IMR-90 (cell line): Measurements from ENCODE around the gene SYNGR1. TPM values are rescaled to one million over a fixed set of nuclear protein-coding genes. Genes with fewer than 3 reads are reported as not detected.

Experiments
- ATAC-seq: fragments of 200-7000 bp; cut with Tn5 transposase; 2 replicates; pipeline ENCODE4 v1.9.1; 2020; ENCODE audit warnings: low read depth, mild to moderate bottlenecking, moderate library complexity
- BruUV-seq: library from RNA; stranded (reverse); fragments of 400-500 nt; replicated peaks from 2 replicates; lab custom pipeline; 2021; lab: Mats Ljungman, UMichigan
- CTCF ChIA-PET: fragments of 300-600 bp; formaldehyde crosslinking; extraction: SDS; loops from one replicate; lab custom pipeline; 2021; ENCODE audit warnings: antibody characterized with exemption; lab: Yijun Ruan, JAX
- POLR2A ChIA-PET: fragments of 300-600 bp; sonication (Branson Sonifier 250); formaldehyde crosslinking; loops from one replicate; lab custom pipeline; 2022; ENCODE audit warnings: antibody characterized with exemption; ENCODE audit not compliant: unreplicated experiment; lab: Charles Lee
- DNase-seq: peaks from one replicate; pipeline ENCODE4 v3.0.0; 2013
- H2AFZ ChIP-seq: replicated peaks from 2 replicates; pipeline ENCODE3; 2013; ENCODE audit warnings: low read length, mild to moderate bottlenecking; ENCODE audit not compliant: poor library complexity
- H2AK5ac ChIP-seq: 2 replicates; pipeline ENCODE4 v1.6.1; 2013; ENCODE audit warnings: low read depth, low read length, inconsistent platforms
- H2AK9ac ChIP-seq: replicated peaks from 2 replicates; pipeline ENCODE3; 2013; ENCODE audit warnings: mild to moderate bottlenecking, low read depth, low read length, moderate library complexity; ENCODE audit not compliant: poor library complexity
- H2BK120ac ChIP-seq: 2 replicates; pipeline ENCODE4 v1.6.1; 2013; ENCODE audit warnings: low read depth, low read length, inconsistent platforms
- H2BK15ac ChIP-seq: 3 replicates; pipeline ENCODE4 v1.6.1; 2013; ENCODE audit warnings: low read depth, low read length, inconsistent platforms
- H2BK20ac ChIP-seq: 2 replicates; pipeline ENCODE4 v1.6.1; 2013; ENCODE audit warnings: low read depth, mild to moderate bottlenecking, inconsistent platforms, low read length, moderate library complexity
- H2BK5ac ChIP-seq: 2 replicates; pipeline ENCODE4 v1.6.1; 2013; ENCODE audit warnings: mild to moderate bottlenecking, low read depth, low read length, inconsistent platforms; ENCODE audit not compliant: poor library complexity, severe bottlenecking
- H3K14ac ChIP-seq: replicated peaks from 2 replicates; pipeline ENCODE4 v1.6.1; 2013; ENCODE audit warnings: low read depth, low read length, inconsistent platforms
- H3K18ac ChIP-seq: 2 replicates; pipeline ENCODE4 v1.6.1; 2013; ENCODE audit warnings: low read depth, low read length, control low read depth
- H3K23ac ChIP-seq: 2 replicates; pipeline ENCODE4 v1.6.1; 2013; ENCODE audit warnings: low read depth, low read length, inconsistent platforms
- H3K27ac ChIP-seq: 2 replicates; pipeline ENCODE4 v1.5.1; 2013; ENCODE audit warnings: mild to moderate bottlenecking, control low read depth, low read length; ENCODE audit not compliant: insufficient read depth
- H3K27me3 ChIP-seq: 2 replicates; pipeline ENCODE4 v1.6.1; 2013; ENCODE audit warnings: low read length; ENCODE audit not compliant: control insufficient read depth, insufficient read depth
- H3K36me3 ChIP-seq: 2 replicates; pipeline ENCODE4 v1.6.1; 2013; ENCODE audit warnings: low read length, mixed read lengths; ENCODE audit not compliant: control insufficient read depth, insufficient read depth
- H3K4ac ChIP-seq: 2 replicates; pipeline ENCODE4 v1.6.1; 2013; ENCODE audit warnings: low read depth, low read length, inconsistent platforms
- H3K4me1 ChIP-seq: 2 replicates; pipeline ENCODE4 v1.6.1; 2013; ENCODE audit warnings: low read length, mixed read lengths; ENCODE audit not compliant: control insufficient read depth, insufficient read depth
- H3K4me2 ChIP-seq: 2 replicates; pipeline ENCODE4 v1.6.1; 2013; ENCODE audit warnings: low read depth, mild to moderate bottlenecking, control low read depth, low read length, moderate library complexity
- H3K4me3 ChIP-seq: 2 replicates; pipeline ENCODE4 v1.5.1; 2013; ENCODE audit warnings: low read depth, mild to moderate bottlenecking, control low read depth, low read length, moderate library complexity; ENCODE audit not compliant: insufficient read depth
- H3K56ac ChIP-seq: 2 replicates; pipeline ENCODE4 v1.6.1; 2013; ENCODE audit warnings: low read length, inconsistent platforms; ENCODE audit not compliant: insufficient read depth; ENCODE audit errors: extremely low read depth
- H3K79me1 ChIP-seq, 2 experiments: 2 replicates each; pipeline ENCODE4 v1.6.1; 2013; ENCODE audit warnings: low read length in 2 of 2, inconsistent platforms in 1 of 2, low read depth in 1 of 2
- H3K9ac ChIP-seq: 2 replicates; pipeline ENCODE4 v1.6.1; 2013; ENCODE audit warnings: low read depth, low read length, control low read depth
- H3K9me1 ChIP-seq: 2 replicates; pipeline ENCODE4 v1.6.1; 2013; ENCODE audit warnings: low read length, inconsistent platforms; ENCODE audit not compliant: insufficient read depth
- H3K9me3 ChIP-seq: 2 replicates; pipeline ENCODE4 v1.6.1; 2013; ENCODE audit warnings: low read length; ENCODE audit not compliant: control insufficient read depth, insufficient read depth
- H4K20me1 ChIP-seq: 2 replicates; pipeline ENCODE4 v1.6.1; 2013; ENCODE audit warnings: low read length, inconsistent platforms; ENCODE audit not compliant: insufficient read depth
- H4K5ac ChIP-seq: 2 replicates; pipeline ENCODE4 v1.6.1; 2013; ENCODE audit warnings: mild to moderate bottlenecking, low read depth, low read length, control low read depth
- H4K8ac ChIP-seq, 2 experiments: 2 replicates each; pipeline ENCODE4 v1.6.1; 2013; ENCODE audit warnings: low read depth in 2 of 2, low read length in 2 of 2, control low read depth in 1 of 2, inconsistent platforms in 1 of 2
- H4K91ac ChIP-seq: 2 replicates; pipeline ENCODE4 v1.6.1; 2013; ENCODE audit warnings: low read depth, low read length, inconsistent platforms; ENCODE audit not compliant: insufficient read depth
- BHLHE40 ChIP-seq: fragments of 150-350 bp; IDR thresholded peaks from 2 replicates; pipeline ENCODE4 v1.6.1; 2016; ENCODE audit warnings: mild to moderate bottlenecking, low read depth, low read length
- CEBPB ChIP-seq: IDR thresholded peaks from 2 replicates; pipeline ENCODE4 v1.6.1; 2012; ENCODE audit warnings: low read depth, low read length, improper control_type of control experiment
- CHD1 ChIP-seq: IDR thresholded peaks from 2 replicates; pipeline ENCODE4 v1.6.1; 2012; ENCODE audit warnings: low read depth, low read length, improper control_type of control experiment
- FOS ChIP-seq: fragments of 150-350 bp; IDR thresholded peaks from 2 replicates; pipeline ENCODE4 v1.6.1; 2016; ENCODE audit warnings: low read depth, low read length
- MAFK ChIP-seq: IDR thresholded peaks from 2 replicates; pipeline ENCODE4 v1.6.1; 2012; ENCODE audit warnings: low read depth, low read length, improper control_type of control experiment
- MAZ ChIP-seq: IDR thresholded peaks from 2 replicates; pipeline ENCODE4 v1.6.1; 2012; ENCODE audit warnings: low read depth, mild to moderate bottlenecking, low read length, improper control_type of control experiment, moderate library complexity, borderline replicate concordance
- MXI1 ChIP-seq: IDR thresholded peaks from 2 replicates; pipeline ENCODE4 v1.6.1; 2012; ENCODE audit warnings: low read depth, mild to moderate bottlenecking, low read length, moderate library complexity, borderline replicate concordance
- NFE2L2 ChIP-seq: fragments of 150-350 bp; IDR thresholded peaks from 2 replicates; pipeline ENCODE4 v1.6.1; 2016; ENCODE audit warnings: low read depth, mild to moderate bottlenecking, low read length
- POLR2A ChIP-seq: IDR thresholded peaks from 2 replicates; pipeline ENCODE4 v1.6.1; 2012; ENCODE audit warnings: mild to moderate bottlenecking, low read depth, low read length
- RAD21 ChIP-seq: IDR thresholded peaks from 2 replicates; pipeline ENCODE4 v1.6.1; 2012; ENCODE audit warnings: low read length, improper control_type of control experiment
- RCOR1 ChIP-seq: IDR thresholded peaks from 2 replicates; pipeline ENCODE4 v1.6.1; 2012; ENCODE audit warnings: mild to moderate bottlenecking, low read length, improper control_type of control experiment; ENCODE audit not compliant: insufficient replicate concordance
- RFX5 ChIP-seq: IDR thresholded peaks from 2 replicates; pipeline ENCODE4 v1.8.0; 2012; ENCODE audit warnings: low read depth, mild to moderate bottlenecking, low read length, moderate library complexity
- SMC3 ChIP-seq: fragments of 150-350 bp; IDR thresholded peaks from 2 replicates; pipeline ENCODE4 v1.6.1; 2016; ENCODE audit warnings: low read depth, mild to moderate bottlenecking, antibody characterized with exemption, low read length, moderate library complexity
- WGBS, 2 experiments: methylation state at CpG; one replicate each; pipeline versions ENCODE4 v1.1.5 to v1.1.7; 2013; ENCODE audit warnings: missing lambda C conversion rate in 2 of 2; ENCODE audit not compliant: insufficient read length in 1 of 2; ENCODE audit errors: extremely low coverage in 2 of 2; 5-methylcytosine and 5-hydroxymethylcytosine counted together
- dilution Hi-C: fragments of 300-500 bp; cut with HindIII; formaldehyde crosslinking; loops from one replicate; pipeline ENCODE4 v1.14.3; 2018; ENCODE audit warnings: low sequenced_read_pairs; ENCODE audit not compliant: unreplicated experiment
- in situ Hi-C: fragments of 300-500 bp; cut with MboI; formaldehyde crosslinking; loops from 3 replicates; pipeline ENCODE4 v1.14.3; 2019; ENCODE audit warnings: low sequenced_read_pairs, inconsistent platforms, mixed read lengths
- intact Hi-C: fragments of 100-400 bp; cut with micrococcal nuclease; formaldehyde crosslinking; loops from 2 replicates; pipeline ENCODE4 v1.10.0; 2022
- polyA plus RNA-seq, 3 experiments: library from polyadenylated mRNA; depleted of rRNA; stranded (reverse); fragments of >200 nt; gene quantifications; 2 replicates each; pipeline ENCODE4 v1.2.3, GENCODE V29; 2012; ENCODE audit warnings: low replicate concordance in 1 of 3
- total RNA-seq: library from RNA; depleted of rRNA; stranded (reverse); fragments of >200 nt; gene quantifications from 2 replicates; pipeline ENCODE4 v1.2.3, GENCODE V29; 2012
- TF ChIP-seq, protein P1 (sequence below): conservative IDR thresholded peaks from 2 replicates; pipeline ENCODE4 v1.5.1; 2012; ENCODE audit warnings: mild to moderate bottlenecking, low read depth, low read length, improper control_type of control experiment
- TF ChIP-seq, protein P2 (sequence below): fragments of 150-350 bp; IDR thresholded peaks from 2 replicates; pipeline ENCODE4 v1.6.1; 2017; ENCODE audit warnings: mild to moderate bottlenecking, antibody characterized with exemption, low read length, low read depth
- TF ChIP-seq, protein P3 (sequence below): fragments of 150-350 bp; IDR thresholded peaks from 2 replicates; pipeline ENCODE4 v1.6.1; 2016; ENCODE audit warnings: low read depth, mild to moderate bottlenecking, low read length, moderate library complexity, borderline replicate concordance

The SYNGR1 gene
- total and polyA plus RNA-seq, 2 of the 4 experiments (the other 2 are of a cell fraction): 6.3 to 81.5 TPM

DNA sequence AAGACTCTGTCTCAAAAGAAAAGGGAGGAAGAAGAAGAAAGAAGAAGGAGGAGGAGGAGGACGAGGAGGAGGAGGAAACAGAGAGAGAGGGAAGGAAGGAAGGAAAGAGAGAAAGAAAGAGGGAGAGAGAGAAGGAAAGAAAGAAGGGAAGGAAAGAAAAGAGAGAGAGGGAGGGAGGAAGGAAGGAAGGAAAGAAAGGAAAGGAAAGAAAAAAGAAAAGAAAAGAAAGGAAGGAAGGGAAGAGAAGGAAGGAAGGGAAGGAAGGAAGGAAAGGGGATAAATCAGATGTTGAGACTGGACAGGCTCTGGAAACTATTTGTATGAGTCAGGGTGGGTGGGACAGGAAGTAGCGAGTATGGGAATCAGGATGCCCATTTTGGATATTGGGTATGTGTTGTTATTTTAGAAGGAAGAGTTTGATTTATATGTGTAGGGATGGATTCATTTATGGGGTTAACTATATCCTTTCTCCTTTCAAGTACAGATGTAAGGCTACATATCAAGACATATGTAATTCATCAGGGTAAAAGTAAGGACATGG lies 24.3 kb upstream of the SYNGR1 start:
- Histone ChIP-seq H2BK5ac (no peak overlapping the region), H2BK20ac (0 out of 2 replicates have a peak overlapping the region, but pooled peaks have one; percentile 24), H2AK9ac (no peak overlapping the region), H3K4me2 (no peak overlapping the region), H4K5ac (peak overlapping the region; percentile 55; the same call in 1 of the 2 replicates), H3K4ac (peak overlapping the region; percentile 43; the same call in 1 of the 2 replicates), H3K4me1 (no peaks in the 10 kb centered on the region), H3K23ac (no peak overlapping the region), H3K79me1 (no peaks in the 10 kb centered on the region), H2BK120ac (no peak overlapping the region), H4K20me1 (no peaks in the 10 kb centered on the region), H3K27ac (no peak overlapping the region), H3K14ac (0 out of 2 replicates have a peak overlapping the region, but pooled peaks have one; percentile 2), H3K56ac (no peak overlapping the region), H3K9ac (no peak overlapping the region), H3K27me3 (no peaks in the 10 kb centered on the region), H3K18ac (no peak overlapping the region), H2BK15ac (peak overlapping the region; percentile 87; the same call in 2 of the 3 replicates), H3K36me3 (no peaks in the 10 kb centered on the region), H3K9me3 (no peaks in the 10 kb centered on the region), H4K8ac (peak overlapping the region in 1 of 2 experiments; percentile 81; a peak in 2 of 4 replicates), H2AFZ (peak overlapping the region; percentile 41), H4K91ac (peak overlapping the region; percentile 62; the same call in 1 of the 2 replicates), H3K4me3 (no peak overlapping the region), H2AK5ac (0 out of 2 replicates have a peak overlapping the region, but pooled peaks have one; percentile 8), H3K9me1 (peaks cover 3% of the 10 kb centered on the region)
- no TSS peak for BruUV-seq
- WGBS, 2 experiments: 71% methylated on average over 1 of the region's 2 CpGs; no CpG with 5 or more reads in 1 of the 2 experiments
- intact Hi-C loops: no loop called here
- ATAC-seq (peak; percentile 49), DNase-seq (no peak)
- ChIA-PET CTCF (no interaction called here), POLR2A (no interaction called here)
- dilution Hi-C loops: no loop called here
- in situ Hi-C loops: no loop called here
- TF ChIP-seq RAD21: no peak
- no peak for TF ChIP-seq CHD1
- TF ChIP-seq, protein P1, sequence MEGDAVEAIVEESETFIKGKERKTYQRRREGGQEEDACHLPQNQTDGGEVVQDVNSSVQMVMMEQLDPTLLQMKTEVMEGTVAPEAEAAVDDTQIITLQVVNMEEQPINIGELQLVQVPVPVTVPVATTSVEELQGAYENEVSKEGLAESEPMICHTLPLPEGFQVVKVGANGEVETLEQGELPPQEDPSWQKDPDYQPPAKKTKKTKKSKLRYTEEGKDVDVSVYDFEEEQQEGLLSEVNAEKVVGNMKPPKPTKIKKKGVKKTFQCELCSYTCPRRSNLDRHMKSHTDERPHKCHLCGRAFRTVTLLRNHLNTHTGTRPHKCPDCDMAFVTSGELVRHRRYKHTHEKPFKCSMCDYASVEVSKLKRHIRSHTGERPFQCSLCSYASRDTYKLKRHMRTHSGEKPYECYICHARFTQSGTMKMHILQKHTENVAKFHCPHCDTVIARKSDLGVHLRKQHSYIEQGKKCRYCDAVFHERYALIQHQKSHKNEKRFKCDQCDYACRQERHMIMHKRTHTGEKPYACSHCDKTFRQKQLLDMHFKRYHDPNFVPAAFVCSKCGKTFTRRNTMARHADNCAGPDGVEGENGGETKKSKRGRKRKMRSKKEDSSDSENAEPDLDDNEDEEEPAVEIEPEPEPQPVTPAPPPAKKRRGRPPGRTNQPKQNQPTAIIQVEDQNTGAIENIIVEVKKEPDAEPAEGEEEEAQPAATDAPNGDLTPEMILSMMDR: no peak
- TF ChIP-seq, protein P2, sequence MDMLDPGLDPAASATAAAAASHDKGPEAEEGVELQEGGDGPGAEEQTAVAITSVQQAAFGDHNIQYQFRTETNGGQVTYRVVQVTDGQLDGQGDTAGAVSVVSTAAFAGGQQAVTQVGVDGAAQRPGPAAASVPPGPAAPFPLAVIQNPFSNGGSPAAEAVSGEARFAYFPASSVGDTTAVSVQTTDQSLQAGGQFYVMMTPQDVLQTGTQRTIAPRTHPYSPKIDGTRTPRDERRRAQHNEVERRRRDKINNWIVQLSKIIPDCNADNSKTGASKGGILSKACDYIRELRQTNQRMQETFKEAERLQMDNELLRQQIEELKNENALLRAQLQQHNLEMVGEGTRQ: no peak
- TF ChIP-seq MXI1: no peak
- no peak for TF ChIP-seq RFX5
- no peak for TF ChIP-seq BHLHE40
- no peak for TF ChIP-seq MAFK
- TF ChIP-seq NFE2L2: no peak
- TF ChIP-seq POLR2A: no peak
- TF ChIP-seq, protein P3, sequence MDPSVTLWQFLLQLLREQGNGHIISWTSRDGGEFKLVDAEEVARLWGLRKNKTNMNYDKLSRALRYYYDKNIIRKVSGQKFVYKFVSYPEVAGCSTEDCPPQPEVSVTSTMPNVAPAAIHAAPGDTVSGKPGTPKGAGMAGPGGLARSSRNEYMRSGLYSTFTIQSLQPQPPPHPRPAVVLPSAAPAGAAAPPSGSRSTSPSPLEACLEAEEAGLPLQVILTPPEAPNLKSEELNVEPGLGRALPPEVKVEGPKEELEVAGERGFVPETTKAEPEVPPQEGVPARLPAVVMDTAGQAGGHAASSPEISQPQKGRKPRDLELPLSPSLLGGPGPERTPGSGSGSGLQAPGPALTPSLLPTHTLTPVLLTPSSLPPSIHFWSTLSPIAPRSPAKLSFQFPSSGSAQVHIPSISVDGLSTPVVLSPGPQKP: no peak
- no peak for TF ChIP-seq CEBPB
- no peak for TF ChIP-seq FOS
- no peak for TF ChIP-seq SMC3
- no peak for TF ChIP-seq RCOR1
- no peak for TF ChIP-seq MAZ
